Neural progenitor cell (in vitro differentiated cells): ENCODE results near the gene FBXL15.

ENCODE experiments used
- EZH2 ChIP-seq: fragments of 200-600 bp; sonication (generic); IDR thresholded peaks from 2 replicates; pipeline ENCODE4 v1.6.1; 2017; ENCODE audit warnings: antibody characterized with exemption, mild to moderate bottlenecking, moderate library complexity
- TF ChIP-seq, protein P1 (sequence below): fragments of 200-600 bp; sonication (generic); IDR thresholded peaks from 2 replicates; pipeline ENCODE4 v1.5.1; 2017; ENCODE audit warnings: antibody characterized with exemption, mild to moderate bottlenecking

DNA sequence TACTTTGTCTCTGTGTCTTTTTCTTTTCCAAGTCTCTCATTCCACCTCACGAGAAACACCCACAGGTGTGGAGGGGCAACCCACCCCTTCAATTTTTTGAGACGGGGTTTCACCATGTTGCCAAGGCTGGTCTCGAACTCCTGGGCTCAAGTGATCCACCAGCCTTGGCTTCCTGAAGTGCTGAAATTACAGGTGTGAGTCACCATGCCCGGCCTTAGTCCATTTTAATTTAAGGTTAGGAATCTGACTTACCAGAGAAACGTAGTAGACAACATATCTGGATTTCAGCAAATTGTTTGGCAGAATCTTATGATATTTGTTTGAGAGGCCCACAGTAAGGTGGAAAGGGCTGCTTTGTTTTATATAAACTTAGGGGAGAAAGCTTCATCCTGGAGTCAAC is 28.3 kb upstream of the FBXL15 start:
- TF ChIP-seq, protein P1, sequence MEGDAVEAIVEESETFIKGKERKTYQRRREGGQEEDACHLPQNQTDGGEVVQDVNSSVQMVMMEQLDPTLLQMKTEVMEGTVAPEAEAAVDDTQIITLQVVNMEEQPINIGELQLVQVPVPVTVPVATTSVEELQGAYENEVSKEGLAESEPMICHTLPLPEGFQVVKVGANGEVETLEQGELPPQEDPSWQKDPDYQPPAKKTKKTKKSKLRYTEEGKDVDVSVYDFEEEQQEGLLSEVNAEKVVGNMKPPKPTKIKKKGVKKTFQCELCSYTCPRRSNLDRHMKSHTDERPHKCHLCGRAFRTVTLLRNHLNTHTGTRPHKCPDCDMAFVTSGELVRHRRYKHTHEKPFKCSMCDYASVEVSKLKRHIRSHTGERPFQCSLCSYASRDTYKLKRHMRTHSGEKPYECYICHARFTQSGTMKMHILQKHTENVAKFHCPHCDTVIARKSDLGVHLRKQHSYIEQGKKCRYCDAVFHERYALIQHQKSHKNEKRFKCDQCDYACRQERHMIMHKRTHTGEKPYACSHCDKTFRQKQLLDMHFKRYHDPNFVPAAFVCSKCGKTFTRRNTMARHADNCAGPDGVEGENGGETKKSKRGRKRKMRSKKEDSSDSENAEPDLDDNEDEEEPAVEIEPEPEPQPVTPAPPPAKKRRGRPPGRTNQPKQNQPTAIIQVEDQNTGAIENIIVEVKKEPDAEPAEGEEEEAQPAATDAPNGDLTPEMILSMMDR: no peak
- no peak for TF ChIP-seq EZH2
